ENCODE data around the gene RPRML. TPM values are rescaled to one million over a fixed set of nuclear protein-coding genes. Genes with fewer than 3 reads are reported as not detected.

The RPRML gene
- total RNA-seq, 1 experiment from 2014 or later, result not detected

DNA sequence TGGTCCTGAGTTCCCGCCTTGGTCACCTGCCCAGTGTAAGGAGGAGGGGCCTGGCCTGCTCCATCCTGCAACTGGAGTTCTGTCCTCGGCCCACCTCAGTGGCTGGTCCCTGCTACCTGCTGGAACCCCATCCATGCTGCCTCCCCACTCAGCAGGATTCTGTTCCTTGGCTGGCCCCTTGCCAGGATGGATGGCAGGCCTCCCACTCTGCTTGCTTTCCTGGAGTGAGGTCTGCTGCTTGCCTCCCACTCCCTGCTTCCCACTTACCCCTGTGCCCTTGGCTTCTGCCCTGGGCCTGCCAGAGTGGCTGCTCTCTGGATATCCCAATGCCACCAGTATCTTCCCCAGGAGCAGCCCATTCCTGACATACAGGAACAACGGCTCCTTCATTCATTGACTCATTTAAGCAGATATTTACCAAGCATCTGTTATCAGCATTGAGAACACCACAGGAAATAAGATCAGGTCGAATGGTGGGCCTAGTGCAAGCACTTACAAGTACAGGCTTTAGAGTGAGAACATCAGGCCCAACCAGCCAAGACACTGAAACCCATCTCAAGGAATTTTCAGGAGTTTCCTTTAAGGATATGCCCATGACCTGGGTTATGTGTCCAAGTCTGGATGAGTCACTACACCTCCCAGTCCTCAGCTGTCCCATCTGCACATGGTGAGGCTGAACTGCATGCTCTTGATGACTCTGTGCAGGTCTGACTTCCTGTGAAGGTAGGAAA is 17.0 kb upstream of the RPRML start:
- no peak for DNase-seq (ENCODE audit: low spot score)
- Histone ChIP-seq H3K27me3 (replicated peaks; ENCODE audit: insufficient read depth, low read depth, low read length, poor library complexity) (no peaks in the 10 kb centered on the region), H3K9me3 (ENCODE audit: low read depth, low read length, poor library complexity, severe bottlenecking) (no peaks in the 10 kb centered on the region), H3K27ac (ENCODE audit: low read depth, low read length, poor library complexity, severe bottlenecking) (no peak overlapping the region), H3K4me1 (ENCODE audit: insufficient read depth, low read length, poor library complexity, severe bottlenecking) (no peaks in the 10 kb centered on the region), H3K4me3 (ENCODE audit: low read depth, low read length, poor library complexity, severe bottlenecking) (no peak overlapping the region), H3K36me3 (ENCODE audit: insufficient read depth, low read length, poor library complexity, severe bottlenecking) (no peaks in the 10 kb centered on the region)
- POLR2A ChIA-PET (ENCODE audit: low non-redundant PET), result no interaction called here
- TF ChIP-seq, protein P1, sequence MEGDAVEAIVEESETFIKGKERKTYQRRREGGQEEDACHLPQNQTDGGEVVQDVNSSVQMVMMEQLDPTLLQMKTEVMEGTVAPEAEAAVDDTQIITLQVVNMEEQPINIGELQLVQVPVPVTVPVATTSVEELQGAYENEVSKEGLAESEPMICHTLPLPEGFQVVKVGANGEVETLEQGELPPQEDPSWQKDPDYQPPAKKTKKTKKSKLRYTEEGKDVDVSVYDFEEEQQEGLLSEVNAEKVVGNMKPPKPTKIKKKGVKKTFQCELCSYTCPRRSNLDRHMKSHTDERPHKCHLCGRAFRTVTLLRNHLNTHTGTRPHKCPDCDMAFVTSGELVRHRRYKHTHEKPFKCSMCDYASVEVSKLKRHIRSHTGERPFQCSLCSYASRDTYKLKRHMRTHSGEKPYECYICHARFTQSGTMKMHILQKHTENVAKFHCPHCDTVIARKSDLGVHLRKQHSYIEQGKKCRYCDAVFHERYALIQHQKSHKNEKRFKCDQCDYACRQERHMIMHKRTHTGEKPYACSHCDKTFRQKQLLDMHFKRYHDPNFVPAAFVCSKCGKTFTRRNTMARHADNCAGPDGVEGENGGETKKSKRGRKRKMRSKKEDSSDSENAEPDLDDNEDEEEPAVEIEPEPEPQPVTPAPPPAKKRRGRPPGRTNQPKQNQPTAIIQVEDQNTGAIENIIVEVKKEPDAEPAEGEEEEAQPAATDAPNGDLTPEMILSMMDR (conservative IDR thresholded peaks at IDR 0.05; ENCODE audit: low read depth, low read length), result no peak
- no peak for TF ChIP-seq EZH2 (IDR thresholded peaks at IDR 0.05; ENCODE audit: borderline replicate concordance, low read depth, low read length, poor library complexity, severe bottlenecking)
- CTCF ChIA-PET, result no interaction called here
- intact Hi-C loops (cut with micrococcal nuclease; ENCODE audit: unreplicated experiment), result no loop called here
- BruUV-seq (replicated peaks), result no TSS peak

DNA sequence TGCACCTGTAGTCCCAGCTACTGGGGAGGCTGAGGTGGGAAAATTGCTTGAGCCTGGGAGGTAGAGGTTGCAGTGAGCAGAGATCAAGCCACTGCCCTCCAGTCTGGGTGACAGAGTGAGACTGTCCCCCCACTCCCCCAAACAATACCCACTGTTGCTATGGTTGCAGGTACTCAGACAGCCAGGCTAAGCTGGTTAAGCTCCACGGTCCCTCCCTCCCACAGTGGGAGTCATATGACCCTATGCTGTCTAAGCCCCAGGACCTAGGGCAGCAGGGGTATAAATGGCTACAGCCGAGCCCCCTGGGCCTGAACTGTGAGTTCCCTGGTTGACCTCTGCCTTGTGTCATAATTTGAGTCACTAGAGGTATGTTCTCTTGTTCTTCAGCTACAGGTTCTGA is 15.9 kb upstream of the RPRML start:
- ChIA-PET CTCF (no interaction called here), POLR2A (ENCODE audit: low non-redundant PET) (no interaction called here)
- Histone ChIP-seq H3K36me3 (ENCODE audit: insufficient read depth, low read length, poor library complexity, severe bottlenecking) (no peaks in the 10 kb centered on the region), H3K4me1 (ENCODE audit: insufficient read depth, low read length, poor library complexity, severe bottlenecking) (no peaks in the 10 kb centered on the region), H3K4me3 (ENCODE audit: low read depth, low read length, poor library complexity, severe bottlenecking) (no peak overlapping the region), H3K27me3 (replicated peaks; ENCODE audit: insufficient read depth, low read depth, low read length, poor library complexity) (no peaks in the 10 kb centered on the region), H3K27ac (ENCODE audit: low read depth, low read length, poor library complexity, severe bottlenecking) (no peak overlapping the region), H3K9me3 (ENCODE audit: low read depth, low read length, poor library complexity, severe bottlenecking) (no peaks in the 10 kb centered on the region)
- no peak for DNase-seq (ENCODE audit: low spot score)
- no TSS peak for BruUV-seq (replicated peaks)
- intact Hi-C loops (cut with micrococcal nuclease; ENCODE audit: unreplicated experiment), result no loop called here
- TF ChIP-seq EZH2 (IDR thresholded peaks at IDR 0.05; ENCODE audit: borderline replicate concordance, low read depth, low read length, poor library complexity, severe bottlenecking), result no peak
- TF ChIP-seq, protein P1 (conservative IDR thresholded peaks at IDR 0.05; ENCODE audit: low read depth, low read length), result no peak

DNA sequence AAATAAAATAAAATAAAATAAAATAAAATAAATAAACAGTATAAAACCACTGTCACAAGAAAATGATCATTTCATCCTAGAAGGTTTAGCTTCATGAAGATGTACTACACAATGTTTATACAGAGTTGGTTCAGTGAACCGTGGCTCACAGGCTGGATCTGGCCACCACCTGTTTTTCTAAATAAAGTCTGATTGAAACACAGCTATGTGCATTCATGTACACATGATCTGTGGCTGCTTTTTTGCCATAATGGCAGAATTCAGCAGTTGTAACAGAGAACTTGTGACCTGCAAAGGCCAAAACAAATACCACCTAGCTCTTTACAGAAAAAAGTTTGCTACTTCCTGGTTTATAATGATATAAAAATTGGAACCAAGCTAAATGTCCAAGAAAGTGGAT is 12.6 kb upstream of the RPRML start:
- no peak for DNase-seq (ENCODE audit: low spot score)
- Histone ChIP-seq H3K36me3 (ENCODE audit: insufficient read depth, low read length, poor library complexity, severe bottlenecking) (no peaks in the 10 kb centered on the region), H3K4me1 (ENCODE audit: insufficient read depth, low read length, poor library complexity, severe bottlenecking) (no peaks in the 10 kb centered on the region), H3K9me3 (ENCODE audit: low read depth, low read length, poor library complexity, severe bottlenecking) (no peaks in the 10 kb centered on the region), H3K27ac (ENCODE audit: low read depth, low read length, poor library complexity, severe bottlenecking) (no peak overlapping the region), H3K4me3 (ENCODE audit: low read depth, low read length, poor library complexity, severe bottlenecking) (no peak overlapping the region), H3K27me3 (replicated peaks; ENCODE audit: insufficient read depth, low read depth, low read length, poor library complexity) (no peaks in the 10 kb centered on the region)
- intact Hi-C loops (cut with micrococcal nuclease; ENCODE audit: unreplicated experiment), result no loop called here
- BruUV-seq (replicated peaks), result no TSS peak
- CTCF ChIA-PET, result no interaction called here
- no peak for TF ChIP-seq EZH2 (IDR thresholded peaks at IDR 0.05; ENCODE audit: borderline replicate concordance, low read depth, low read length, poor library complexity, severe bottlenecking)
- TF ChIP-seq, protein P1 (conservative IDR thresholded peaks at IDR 0.05; ENCODE audit: low read depth, low read length), result no peak
- POLR2A ChIA-PET (ENCODE audit: low non-redundant PET), result no interaction called here
